GM21367 (cell line): ENCODE results near the gene PUS3.
A peak's percentile ranks its signal among the peaks of the same experiment; 100 is the strongest.
"Not testable (repeated sequence)": the region's sequence is repeated elsewhere in the genome, so short reads cannot be mapped to it uniquely, and the experiment has no call there.

ENCODE experiments used
- ATAC-seq: cut with Tn5 transposase; IDR thresholded peaks from one replicate; pipeline ENCODE4 v1.9.1; 2021; ENCODE audit not compliant: unreplicated experiment

Gene PUS3

GRCh38 chr11:125922156-125922555 is 19.1 kb upstream of the PUS3 start:
- no peak for ATAC-seq

DNA sequence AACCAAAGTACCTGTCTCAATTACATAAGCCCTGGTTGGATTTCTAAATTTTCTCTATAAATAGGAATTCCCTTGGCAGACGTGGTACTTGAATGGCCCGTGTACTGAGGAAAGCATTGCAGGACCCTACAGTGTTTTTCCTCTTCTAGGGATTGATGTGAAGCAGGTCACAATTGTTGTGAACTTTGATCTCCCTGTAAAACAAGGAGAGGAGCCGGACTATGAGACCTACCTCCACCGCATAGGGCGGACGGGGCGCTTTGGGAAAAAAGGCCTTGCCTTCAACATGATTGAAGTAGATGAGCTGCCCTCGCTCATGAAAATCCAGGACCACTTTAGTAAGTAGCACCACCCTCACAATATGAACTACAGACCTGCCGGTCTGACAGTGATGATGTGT is 18.0 kb upstream of the PUS3 start:
- no peak for ATAC-seq

- no peak for ATAC-seq
These were observed 15.3 kb upstream of the PUS3 start for GRCh38 chr11:125918140-125918840.

DNA sequence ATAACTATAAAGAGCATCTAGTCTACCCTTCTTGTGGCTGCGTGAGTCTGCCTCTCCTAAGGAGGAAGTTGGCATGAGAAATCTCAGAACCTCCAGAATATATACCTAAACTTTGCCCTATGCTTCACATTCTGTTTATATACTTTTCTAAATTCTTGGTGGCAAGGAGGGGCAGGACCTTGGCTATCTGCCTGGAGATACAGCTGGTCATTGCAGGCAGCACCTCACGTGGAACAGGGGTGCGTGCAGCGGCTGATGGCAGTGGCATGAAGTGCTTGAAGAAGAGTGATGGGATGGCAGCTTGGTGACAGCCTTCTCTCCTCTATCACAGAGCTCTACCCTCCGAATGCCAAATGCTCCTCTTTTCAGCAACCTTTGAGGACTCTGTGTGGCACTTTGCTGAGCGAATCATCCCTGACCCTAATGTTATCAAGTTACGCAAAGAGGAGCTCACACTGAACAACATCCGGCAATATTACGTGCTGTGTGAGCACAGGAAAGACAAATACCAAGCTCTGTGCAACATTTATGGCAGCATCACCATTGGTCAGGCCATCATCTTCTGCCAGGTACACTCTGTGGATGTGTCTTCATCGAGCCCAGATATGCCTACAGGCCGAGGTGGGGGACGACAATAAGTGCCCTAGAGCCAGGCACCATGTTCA is 13.8 kb upstream of the PUS3 start:
- no peak for ATAC-seq

DNA sequence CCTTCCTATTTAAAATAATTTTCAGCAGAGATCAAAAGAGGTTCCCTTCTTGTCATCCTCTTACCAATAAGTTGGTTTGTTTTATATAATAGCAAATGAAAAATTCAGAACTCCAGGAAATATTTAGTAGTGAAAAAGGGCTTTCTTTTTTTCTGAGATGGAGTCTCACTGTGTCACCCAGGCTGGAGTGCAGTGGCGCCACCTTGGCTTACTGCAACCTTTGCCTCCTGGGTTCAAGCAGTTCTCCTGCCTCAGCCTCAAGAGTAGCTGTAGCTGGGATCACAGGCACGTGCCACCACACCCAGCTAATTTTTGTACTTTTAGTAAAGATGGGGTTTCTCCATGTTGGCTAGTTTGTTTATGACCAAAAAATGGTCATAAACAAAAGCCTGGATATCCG is 11.6 kb upstream of the PUS3 start:
- ATAC-seq: not testable (repeated sequence)

DNA sequence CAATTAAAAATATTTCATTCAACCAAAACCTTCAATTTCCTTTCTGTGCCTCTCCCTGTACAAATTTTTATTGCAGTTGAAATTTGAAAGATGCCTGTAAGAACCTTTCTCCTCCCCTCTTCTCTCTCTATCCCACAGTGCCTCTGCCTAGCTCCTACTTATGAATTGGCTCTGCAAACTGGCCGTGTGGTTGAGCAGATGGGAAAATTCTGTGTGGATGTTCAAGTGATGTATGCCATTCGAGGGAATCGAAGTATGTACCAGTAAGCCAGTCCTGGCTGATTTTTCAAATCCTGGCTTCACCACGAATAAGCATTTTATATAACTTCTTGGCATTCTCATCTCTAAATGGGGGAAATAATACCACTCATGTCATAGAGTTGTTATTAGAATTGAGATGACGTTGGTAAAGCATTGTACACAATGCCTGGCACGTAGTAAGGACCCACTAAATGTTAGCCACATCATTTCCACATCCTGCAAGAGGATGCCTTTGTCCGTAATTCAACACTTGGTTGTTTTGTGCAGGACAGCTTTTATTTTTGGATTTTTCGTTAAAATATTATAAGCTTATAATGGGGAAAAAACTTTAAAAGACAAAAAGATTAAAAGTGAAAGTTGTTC is 7.3 kb upstream of the PUS3 start:
- no peak for ATAC-seq

DNA sequence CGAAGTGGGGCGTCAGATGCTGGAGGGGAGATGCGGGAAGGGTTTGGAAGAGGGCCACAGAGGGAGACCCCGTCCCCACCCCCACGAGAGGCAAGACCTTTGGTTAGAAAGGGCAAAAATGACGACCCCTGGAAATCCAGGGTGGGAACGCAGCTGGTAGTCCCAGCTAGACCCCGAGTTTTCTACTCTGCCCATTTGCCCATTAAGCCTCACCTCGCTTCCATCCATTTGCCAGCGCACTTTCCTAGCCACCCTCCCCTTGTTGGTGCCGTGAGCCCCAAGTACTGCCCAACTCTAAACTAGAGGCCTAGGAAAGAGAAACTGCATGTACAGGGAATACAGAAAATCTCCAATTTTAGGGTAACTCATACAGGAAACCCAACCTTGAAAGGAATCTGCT is 1.7 kb upstream of the PUS3 start:
- no peak for ATAC-seq

DNA sequence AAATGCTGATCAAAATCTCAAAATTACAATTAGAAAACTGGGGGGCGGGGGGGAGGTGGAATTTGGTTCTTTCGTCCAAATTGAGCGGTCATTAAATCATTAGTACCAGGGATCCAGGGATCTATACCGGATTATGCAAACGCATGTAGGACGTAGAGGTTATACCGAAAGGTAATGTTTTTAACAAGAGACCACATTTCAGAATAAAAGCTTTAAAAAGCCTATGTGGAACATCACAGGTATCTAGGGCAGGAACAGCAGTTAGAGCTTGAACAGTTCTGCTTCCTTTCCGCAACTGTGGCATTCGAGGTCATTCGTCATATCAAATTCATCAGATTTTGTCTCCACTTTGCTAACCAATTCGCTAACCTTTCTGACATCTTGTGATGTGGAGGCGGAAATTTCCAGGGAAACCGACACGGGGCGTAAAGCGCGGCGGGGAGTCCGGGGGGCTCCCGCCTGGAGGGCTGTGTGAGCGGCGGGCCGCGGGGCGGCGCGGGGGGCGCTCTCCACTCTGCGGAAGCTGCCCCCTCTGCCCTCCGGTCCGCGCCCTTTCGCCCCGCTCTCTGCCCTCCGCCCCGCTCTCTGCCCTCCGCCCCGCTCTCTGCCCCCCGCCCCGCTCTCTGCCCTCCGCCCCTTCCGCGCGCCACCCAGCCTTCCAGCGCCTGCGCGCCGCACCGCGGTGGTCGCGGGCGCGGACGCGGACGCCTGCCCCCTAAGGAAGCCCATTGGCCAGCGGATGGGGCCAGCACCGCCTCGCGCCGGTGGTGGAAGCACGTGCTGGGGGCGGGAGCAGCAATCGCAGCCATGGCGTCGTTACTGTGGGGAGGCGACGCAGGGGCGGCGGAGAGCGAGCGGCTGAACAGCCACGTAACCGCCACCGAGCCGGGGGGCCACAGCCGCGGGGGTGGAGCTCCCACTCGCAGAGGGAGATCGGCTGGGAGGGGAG is 979 bp upstream of the PUS3 start, which contains the start of gene DDX25:
TSS of gene DDX25 (plus strand) at position 798 of the 949 bp plus-strand sequence. CDS start at position 808, 10 bp downstream.
- no peak for ATAC-seq

DNA sequence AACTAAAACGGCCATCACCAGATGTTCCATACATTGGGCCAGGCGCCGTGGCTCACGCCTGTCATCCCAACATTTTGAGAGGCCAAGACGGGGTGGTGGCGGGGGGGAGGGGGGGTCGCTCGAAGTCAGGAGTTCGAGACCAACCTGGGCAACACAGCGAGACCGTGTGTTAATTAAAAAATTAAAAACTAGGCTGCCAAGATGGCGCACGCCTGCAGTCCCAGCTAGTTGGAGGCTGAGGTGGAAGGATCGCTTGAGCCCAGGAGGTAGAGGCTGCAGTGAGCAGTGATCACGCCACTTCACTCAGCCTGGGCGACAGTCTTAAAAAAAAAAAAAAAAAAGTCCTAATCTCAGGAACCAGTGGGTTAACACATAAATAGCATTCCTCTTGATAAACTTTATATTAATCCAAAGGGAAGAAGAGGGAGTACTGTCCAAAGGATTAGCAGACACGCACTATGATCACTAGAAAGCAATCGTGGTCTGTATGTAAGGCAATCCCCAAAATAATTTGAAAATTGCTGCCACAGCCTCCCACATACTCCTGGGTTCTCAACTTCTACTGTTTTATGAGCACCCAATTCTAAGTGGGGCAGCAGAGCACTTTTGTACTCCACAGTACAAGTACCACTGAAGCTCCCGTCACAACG is 604 bp downstream of the PUS3 start:
- ATAC-seq: no peak

DNA sequence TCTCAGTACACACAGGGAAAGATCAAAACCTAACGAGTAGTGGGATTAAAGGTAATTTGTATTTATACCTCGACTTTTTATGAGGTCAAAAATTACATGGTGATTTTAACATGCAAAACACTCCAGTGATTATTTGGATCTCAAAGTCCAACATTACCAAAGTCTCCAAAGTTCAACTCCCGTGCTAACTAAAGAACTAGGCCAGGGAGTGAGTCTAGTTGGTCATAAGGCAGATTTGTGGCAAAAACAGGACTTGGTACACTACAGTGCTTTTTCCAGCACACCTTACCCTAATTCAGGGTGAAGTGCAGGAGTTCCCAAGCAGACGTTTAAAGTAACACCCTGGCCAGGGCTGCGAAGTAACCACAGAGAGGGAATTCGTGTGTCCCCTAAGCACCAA is 1.1 kb downstream of the PUS3 start:
- no peak for ATAC-seq

GRCh38 chr11:125892994-125893393 is 10.0 kb downstream of the PUS3 start:
- ATAC-seq: no peak

- ATAC-seq: no peak
These were observed 10.9 kb downstream of the PUS3 start for GRCh38 chr11:125892071-125892470.

DNA sequence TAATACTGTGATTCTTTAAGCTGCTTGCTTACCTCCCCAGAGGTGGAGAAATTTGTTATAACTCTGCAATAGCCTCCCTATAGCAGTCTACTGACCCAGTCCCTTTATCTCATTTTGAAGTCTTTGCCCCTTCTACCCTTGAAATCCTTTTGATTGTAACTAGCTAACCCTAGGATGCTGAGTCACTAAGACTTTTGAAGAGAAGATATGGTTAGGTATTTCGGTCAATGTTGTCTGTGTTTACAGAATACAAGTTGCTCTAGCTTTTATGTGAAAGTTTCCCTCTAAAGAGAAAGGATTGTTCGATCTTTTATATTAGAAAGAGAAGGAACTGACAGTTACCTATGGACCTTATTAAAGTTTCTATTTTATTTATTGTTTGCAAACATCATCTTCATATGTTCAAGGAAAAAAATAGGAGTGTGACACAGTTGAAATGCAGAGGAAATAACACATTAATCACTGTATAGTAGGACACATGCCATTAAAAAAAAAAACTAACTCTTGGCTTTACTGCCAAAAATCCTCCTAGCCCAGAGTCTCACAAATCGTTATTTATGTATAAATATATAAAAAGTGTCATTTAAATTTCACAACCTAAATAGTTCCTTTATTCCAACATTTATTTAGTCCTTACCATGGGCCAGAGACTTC is 12.4 kb downstream of the PUS3 start:
- no peak for ATAC-seq

DNA sequence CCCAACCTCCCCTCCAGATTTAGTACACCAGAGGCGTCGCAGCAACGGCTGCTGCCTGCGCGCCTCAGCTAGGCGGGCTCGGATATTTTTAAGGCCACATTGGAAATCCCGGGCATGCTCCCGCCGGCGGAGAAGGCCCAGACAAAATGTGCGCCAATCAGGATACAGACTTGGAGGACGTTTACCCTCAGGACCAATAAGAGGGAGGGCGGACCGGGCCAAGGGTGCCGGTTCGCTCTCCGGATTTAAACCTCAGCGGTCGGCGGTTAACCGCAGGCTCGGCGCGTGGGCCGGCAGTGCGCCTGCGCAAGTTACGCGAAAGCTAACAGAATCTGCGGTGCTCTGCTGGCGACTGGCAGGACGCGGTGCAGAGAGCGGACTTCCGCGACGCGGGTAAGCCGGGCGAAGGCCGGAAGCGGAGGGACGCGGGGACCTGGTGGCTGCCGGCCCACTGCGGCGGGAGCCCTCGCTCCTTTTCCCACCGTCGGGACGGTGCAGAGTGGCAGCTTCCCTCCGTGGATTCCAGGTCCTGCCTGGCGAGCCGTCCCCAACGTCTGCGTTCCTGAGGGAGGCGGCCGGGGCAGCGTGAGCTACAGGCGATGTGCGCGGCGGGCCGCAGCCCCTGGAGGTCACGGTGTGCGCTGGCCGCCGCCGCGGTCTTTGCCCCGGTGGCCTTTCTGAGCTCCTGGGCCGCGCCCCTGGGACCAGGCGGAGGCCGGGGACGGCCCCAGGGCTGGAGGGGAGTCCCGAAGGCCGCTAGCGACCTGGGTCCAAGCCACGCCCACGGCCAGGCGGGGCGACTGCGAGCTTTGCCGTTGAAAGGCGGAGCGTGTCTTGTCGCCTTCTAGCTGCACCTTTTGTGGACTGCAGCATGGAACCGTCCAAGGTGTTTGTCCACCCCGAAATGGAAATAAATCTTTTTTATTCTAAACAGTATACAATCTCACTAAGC is 15.4 kb downstream of the PUS3 start, which contains the start of gene HYLS1:
TSS of gene HYLS1 (plus strand) at position 296 of the 952 bp plus-strand sequence. CDS start 11,701 bp downstream, outside the sequence.
- peak; percentile 86 for ATAC-seq

GRCh38 chr11:125886997-125887372 is 16.0 kb downstream of the PUS3 start:
- ATAC-seq: peak; percentile 9

DNA sequence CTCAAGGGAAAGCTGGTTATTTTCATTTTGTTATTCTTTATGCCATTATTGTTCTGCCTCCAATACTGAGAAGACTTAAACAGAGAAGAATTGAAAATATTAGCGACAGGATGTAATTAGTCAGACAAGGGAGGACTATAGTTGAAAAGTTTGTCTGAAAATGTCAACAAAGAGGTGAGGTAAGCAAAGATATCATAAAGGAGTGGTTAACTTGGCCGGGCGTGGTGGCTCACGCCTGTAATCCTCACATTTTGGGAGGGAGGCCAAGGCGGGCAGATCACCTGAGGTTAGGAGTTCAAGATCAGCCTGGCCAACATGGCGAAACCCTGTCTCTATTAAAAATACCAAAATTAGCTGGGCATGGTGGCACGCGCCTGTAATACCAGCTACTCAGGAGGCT is 19.6 kb downstream of the PUS3 start:
- ATAC-seq: no peak

GRCh38 chr11:125881291-125881690 is 21.7 kb downstream of the PUS3 start:
- ATAC-seq: no peak

GRCh38 chr11:125874556-125875124 is 28.4 kb downstream of the PUS3 start:
- ATAC-seq: no peak
